Head of caudate nucleus (tissue), 42 donors: ENCODE results near the gene DUSP14.
"Not testable (repeated sequence)": the region's sequence is repeated elsewhere in the genome, so short reads cannot be mapped to it uniquely, and the experiment has no call there.

Experiments
- DNase-seq, 42 donors: peaks; one replicate each; pipeline versions ENCODE4 v3.0.0 to v3.0.0-alpha.2; 2020 to 2021; ENCODE audit warnings: mixed read lengths in 7 of 42
- intact Hi-C: fragments of 100-400 bp; cut with DNase I; formaldehyde crosslinking; loops from one replicate; pipeline ENCODE4 v1.15.0; 2022

DUSP14 gene

DNA sequence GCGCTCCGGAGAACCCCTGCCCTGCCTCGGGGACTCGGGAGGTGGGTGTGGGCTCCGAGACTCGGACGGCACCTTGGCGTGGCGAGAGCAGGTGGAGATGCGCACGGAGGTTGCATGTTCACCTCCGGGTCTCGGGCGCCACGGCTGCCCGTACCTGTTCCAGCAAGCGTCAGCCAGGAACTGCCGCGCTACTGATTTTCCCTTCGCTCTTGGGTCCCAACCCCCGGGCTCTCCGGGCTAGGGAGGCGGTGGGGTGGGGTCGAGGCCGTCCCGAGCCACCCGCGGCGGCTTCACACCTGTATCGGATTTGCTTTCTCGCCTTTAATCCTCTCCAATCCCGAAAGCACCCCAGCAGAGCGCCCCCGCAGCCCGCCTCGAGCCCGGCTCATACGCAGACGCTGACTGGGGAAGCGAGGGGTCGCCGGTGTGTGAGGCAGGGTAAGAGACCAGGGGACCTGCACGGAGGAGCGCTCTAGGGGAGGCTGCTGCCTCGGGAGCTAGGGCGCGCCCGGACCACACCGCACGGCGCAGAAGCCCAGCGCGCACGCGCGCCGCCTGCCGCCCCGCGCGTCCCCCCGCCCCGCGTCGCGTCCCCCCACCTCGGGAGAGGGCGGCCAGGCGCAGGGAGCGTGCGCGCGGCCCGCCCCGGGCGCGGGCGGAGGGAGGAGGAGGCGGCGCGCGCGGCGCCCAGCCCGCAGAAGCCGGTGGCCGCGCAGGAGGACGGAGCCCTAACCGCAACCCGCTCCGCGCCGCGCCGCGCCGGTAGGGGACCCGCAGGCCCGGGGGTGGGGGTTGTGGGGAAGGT is at the start of gene DUSP14:
Gene DUSP14 (plus strand): TSS at position 695 of the 805 bp plus-strand sequence. CDS start 22,382 bp downstream, outside the sequence.
- peak; percentile 33 to 91 (median 83) for DNase-seq
- intact Hi-C loops: loop anchor here (5.0 kb wide), 1 partner anchor 123 kb away; no protein-coding TSS in a partner anchor

- DNase-seq: no peak
- intact Hi-C loops: no loop called here
These were observed 49.3 kb upstream of the DUSP14 start for GRCh38 chr17:37440424-37440823.

DNA sequence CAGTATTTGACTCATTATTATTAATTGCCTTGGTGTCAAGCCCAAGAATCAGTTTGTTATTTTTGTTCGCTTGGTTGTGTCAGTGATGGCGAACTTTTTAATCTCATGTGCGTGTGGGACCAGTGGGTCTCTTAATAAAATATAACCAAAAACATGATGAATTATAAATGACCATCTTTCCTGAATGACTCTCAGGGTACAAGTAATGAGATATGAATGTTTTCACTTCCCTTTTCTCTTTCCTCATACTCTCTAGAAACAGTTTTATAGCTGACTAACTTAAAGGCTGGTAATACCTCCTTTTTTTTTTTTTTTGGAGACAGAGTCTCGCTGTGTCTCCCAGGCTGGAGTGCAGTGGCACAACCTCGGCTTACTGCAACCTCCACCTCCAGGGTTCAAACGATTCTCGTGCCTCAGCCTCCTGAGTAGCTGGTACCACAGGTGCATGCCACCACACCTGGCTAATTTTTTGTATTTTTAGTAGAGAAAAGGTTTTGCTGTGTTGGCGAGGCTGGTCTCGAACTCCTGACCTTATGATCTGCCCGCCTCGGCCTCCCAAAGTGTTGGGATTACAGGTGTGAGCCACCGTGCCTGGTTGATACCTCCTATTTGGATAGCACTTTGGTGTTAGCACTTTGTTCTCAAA is 48.2 kb upstream of the DUSP14 start:
- intact Hi-C loops, DNase-seq: not testable (repeated sequence)

GRCh38 chr17:37446027-37446426 is 43.7 kb upstream of the DUSP14 start:
- intact Hi-C loops: no loop called here

DNA sequence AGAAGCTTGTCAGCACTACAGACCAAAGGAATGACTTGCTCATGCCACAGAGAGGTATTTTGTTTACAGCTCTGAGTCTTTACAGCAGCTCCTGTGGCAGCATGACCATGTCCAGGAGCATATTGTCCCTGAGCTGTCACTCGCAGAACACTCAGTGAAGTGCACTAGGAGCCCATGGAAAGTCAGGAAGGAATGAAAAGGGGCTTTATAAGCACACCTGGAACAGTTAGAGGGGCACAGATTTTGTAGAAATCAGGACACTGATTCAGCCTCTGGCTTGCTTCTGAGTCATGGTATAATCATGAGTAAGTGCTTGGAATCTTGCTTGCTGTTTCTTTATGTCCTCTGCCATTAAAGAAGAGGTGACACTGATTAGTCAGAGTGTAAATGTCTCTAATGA is 42.0 kb upstream of the DUSP14 start:
- peak in 1 of 42 donors; percentile 19 for DNase-seq
- intact Hi-C loops: no loop called here

More at GRCh38 chr17:37446027-37446426, 43.7 kb upstream of the DUSP14 start:
- peak in 11 of 42 donors; percentile 4 to 60 (median 26) for DNase-seq

DNA sequence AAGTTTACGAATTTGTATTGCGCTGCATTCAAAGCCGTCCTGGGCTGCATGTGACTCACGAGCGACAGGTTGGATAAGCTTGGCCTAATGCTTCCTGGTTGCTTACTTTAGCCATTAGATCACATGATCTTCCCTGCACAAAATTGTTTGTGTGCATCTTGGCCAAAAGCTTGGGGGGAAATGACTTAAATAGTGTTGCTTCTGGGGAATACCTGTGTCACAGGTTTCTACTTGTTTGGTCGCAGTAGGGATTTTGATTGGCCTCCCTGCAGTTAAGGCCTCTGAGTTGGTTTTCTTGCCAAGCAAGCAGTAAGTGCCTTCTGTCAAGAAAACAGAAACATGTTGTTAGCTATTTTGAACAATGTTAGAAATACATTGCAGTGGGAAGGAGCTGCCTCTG is 39.6 kb upstream of the DUSP14 start:
- no peak for DNase-seq
- intact Hi-C loops: no loop called here

DNA sequence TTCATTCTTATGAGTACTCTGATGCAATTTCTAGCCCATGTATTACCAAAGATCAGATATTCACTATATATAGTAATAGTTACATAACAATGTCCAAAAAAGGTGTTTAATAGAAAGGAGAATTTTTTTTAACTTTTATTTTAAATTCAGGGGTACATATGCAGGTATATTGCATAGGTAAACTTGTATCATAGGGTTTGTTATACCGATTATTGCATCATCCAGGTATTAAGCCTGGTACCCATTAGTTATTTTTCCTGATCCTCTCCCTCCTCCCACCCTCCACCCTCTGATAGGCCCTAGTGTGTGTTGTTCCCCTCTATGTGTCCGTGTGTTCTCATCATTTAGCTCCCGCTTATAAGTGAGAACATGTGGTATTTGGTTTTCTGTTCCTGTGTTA is 31.9 kb upstream of the DUSP14 start:
- DNase-seq, intact Hi-C loops: not testable (repeated sequence)

DNA sequence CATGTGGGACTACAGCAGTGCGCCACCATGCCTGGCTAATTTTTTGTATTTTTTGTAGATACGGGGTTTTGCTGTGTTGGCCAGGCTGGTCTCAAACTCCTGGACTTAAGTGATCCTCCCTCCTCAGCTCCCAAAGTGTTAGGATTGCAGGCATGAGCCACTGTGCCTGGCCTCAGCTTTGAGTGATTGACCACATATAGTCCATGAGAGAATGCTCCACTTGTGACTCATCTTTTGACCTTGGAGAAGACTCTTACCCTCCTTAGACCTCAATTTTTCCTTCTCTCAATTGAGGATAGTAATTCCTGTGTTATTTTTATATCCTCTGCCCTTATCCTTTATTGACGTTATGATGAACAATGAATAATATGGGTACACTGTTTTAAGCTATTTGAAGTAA is 30.9 kb upstream of the DUSP14 start:
- intact Hi-C loops: no loop called here

GRCh38 chr17:37461668-37462067 is 28.0 kb upstream of the DUSP14 start:
- no peak for DNase-seq
- intact Hi-C loops: no loop called here

More for the DNA sequence above, 30.9 kb upstream of the DUSP14 start:
- no peak for DNase-seq

DNA sequence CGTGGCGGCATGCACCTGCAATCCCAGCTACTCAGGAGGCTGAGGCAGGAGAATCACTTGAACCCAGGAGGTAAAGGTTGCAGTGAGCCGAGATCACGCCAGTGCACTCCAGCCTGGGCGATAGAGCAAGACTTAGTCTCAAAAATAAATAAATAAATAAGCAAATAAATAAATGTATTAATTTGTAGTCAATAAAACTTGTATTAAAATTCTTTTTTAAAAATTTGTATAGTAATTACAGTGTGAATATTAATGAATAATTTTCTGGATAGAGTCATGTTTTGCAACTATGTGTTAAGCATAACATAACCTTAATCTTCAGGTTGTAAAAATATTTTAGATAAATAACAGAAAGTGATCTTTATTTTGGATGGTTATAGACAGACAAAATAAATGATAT is 27.2 kb upstream of the DUSP14 start:
- intact Hi-C loops: no loop called here
- DNase-seq: no peak

GRCh38 chr17:37463039-37463438 is 26.7 kb upstream of the DUSP14 start:
- DNase-seq: no peak
- intact Hi-C loops: no loop called here

- no peak for DNase-seq
- intact Hi-C loops: no loop called here
These were observed 24.5 kb upstream of the DUSP14 start for GRCh38 chr17:37465069-37465616.

DNA sequence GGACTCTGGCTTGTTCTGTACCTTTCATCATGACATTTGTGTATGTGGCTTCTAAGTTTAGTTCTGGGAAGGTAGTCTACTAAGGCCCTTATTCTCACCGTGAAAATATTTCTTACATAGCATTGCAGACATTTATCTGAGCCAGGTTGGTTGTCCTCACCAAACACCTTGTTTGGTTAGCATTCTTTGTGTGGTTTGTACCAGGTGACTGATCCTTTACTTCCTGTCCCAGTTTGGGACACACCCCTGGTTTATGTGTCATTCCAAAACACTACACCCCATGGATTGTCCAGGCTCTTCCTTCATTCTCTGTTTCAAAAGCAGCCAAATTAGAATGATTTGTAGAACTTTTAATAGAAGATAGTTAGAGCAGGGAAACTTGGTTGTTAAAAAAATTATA is 23.2 kb upstream of the DUSP14 start:
- DNase-seq: no peak
- intact Hi-C loops: no loop called here

- intact Hi-C loops: no loop called here
- no peak for DNase-seq
These were observed 19.5 kb upstream of the DUSP14 start for GRCh38 chr17:37470181-37470580.

GRCh38 chr17:37475731-37476420 is 13.8 kb upstream of the DUSP14 start:
- intact Hi-C loops: no loop called here
- no peak for DNase-seq

DNA sequence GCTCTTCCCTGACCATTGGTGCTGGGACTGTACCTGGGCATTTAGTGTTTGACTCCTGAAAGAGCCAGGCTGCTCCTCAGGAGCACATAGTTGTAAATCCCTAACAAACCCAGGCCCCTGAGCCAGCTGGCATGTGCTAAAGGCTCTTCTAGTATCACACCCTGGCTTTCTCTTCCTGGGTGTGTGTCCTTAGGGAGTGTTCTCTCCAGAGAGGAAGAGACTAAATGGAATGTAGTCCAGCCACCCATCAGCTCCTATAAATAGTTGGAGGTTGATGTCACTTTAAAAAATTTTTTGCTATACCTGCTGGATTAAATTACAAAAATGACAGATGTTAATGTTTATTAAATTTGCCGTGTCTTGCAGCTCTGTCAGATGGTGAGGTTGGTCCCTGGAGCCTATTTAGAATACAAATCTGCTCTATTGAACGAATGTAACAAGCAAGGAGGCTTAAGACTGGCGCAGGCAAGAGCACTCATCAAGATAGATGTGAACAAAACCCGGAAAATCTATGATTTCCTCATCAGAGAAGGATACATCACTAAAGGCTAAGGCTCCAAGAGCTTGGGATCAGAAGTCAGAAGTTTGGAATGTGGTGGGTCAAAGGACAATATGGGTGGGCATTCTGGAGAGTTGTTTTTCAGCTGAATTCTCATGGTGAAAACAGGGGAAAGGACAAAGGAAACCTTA is 13.1 kb upstream of the DUSP14 start:
- intact Hi-C loops: no loop called here
- no peak for DNase-seq

DNA sequence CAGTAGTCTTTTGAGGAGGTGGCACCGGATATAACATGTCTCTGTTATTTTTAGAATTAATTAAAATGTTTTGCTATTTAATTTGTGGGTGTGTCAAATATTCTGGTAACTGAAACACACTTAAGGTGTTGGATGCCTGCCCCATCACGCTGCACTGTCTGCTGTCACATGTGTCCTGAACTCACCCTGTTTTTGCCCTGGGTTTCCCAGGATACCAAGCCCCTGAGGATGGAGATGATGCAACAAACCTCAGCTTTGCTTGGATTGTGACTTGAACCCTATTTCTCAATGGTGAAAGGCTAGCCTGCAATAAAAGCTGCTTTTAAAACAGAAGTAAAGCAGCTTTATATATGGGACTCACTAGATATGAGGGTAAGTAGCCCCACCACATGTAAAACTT is 11.5 kb upstream of the DUSP14 start:
- intact Hi-C loops: no loop called here
- no peak for DNase-seq

DNA sequence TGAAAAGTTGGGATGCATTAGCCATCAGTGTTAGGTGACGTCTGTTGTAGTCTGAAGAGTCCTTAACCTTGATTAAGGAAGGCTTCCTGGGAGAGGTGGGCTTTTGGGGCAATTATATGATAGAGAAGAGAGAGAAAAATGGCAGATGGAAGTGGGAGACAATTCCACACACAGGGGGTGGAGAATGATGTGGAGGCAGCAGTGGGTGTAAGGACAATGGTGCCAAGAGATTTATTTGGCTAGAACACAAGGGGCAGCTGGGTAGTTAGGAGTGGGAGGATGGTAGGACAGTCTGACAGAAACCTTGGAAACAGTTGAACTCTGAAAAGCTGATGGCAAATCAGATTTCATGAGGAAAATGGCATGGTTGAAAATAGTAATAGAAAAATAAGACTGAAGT is 10.7 kb upstream of the DUSP14 start:
- no peak for DNase-seq
- intact Hi-C loops: no loop called here

DNA sequence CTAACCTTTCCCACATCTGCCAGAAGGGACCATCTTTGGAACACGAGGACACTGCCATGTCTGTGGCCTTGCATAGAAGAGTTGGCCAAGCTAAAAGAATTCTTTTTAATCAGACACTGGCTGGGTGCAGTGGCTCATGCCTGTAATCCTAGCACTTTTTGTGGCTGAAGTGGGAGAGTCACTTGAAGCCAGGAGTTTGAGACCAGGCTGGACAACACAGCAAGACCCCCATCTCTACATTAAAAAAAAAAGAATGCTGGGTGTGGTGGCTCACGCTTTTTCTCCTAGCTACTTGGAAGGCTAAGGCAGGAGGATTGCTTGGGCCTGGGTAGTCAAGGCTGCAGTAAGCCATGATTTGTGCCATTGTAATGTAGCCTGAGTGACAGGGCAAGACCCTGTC is 9.3 kb upstream of the DUSP14 start:
- intact Hi-C loops: no loop called here
- DNase-seq: no peak
